CD4-positive, alpha-beta T cell treated with Interleukin-17A for 4 hours (primary cell): ENCODE data around the gene SFXN5.

Source experiments
- DNase-seq: peaks from one replicate; pipeline ENCODE4 v3.0.0-alpha.2; 2020; ENCODE audit warnings: mixed read lengths

Gene SFXN5

DNA sequence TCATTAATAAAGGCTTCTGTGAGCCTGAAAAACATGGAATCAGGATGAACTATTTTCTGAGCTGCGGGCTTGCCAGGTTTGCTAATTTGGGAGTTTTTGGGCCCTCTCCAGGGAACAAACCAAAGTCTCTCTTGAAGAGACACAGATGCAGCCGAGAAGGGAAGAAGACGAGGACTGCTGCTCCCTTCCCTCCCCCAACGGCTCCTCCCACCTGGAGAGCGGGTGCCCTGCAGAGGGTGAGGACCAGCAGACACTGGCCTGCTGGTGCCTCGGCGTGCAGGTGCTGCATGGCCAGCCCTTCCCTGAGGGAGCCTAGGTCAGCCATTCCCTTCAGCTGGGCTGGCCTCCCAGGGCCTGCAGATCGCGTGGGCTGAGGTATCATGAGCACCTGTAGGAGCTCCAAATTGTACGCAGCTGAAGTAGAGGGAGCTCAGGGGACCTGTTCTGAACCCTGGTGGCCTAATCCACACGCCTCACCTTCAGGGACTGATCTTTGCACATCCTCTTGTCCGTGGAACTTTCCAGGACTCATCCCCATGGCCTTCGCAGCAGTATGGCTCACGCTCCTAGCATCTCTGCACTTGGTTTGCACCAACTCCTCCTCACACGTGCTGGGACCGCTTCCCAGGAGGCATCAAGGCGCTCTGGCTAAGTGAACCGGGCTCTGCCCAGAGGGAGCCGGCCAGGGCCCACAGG is 134.7 kb downstream of the SFXN5 start:
- DNase-seq = no peak

DNA sequence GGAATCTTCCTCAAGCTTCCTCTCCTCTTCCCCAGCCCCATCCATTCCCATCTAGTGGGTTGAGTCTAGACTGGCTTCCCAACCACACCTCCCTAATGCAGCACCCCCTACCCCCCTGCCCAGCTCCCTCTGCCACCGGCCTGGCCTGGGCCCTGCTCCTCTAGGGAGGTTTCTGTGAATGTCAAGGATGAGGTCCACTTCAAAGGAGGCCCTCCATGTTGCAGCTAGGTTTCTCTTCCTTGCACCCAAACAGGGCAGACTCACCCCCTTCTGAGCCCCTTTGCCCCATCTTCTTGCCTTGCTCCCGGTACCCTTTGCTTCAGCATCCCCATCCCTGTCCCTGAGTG is 135.9 kb downstream of the SFXN5 start:
- no peak for DNase-seq

DNA sequence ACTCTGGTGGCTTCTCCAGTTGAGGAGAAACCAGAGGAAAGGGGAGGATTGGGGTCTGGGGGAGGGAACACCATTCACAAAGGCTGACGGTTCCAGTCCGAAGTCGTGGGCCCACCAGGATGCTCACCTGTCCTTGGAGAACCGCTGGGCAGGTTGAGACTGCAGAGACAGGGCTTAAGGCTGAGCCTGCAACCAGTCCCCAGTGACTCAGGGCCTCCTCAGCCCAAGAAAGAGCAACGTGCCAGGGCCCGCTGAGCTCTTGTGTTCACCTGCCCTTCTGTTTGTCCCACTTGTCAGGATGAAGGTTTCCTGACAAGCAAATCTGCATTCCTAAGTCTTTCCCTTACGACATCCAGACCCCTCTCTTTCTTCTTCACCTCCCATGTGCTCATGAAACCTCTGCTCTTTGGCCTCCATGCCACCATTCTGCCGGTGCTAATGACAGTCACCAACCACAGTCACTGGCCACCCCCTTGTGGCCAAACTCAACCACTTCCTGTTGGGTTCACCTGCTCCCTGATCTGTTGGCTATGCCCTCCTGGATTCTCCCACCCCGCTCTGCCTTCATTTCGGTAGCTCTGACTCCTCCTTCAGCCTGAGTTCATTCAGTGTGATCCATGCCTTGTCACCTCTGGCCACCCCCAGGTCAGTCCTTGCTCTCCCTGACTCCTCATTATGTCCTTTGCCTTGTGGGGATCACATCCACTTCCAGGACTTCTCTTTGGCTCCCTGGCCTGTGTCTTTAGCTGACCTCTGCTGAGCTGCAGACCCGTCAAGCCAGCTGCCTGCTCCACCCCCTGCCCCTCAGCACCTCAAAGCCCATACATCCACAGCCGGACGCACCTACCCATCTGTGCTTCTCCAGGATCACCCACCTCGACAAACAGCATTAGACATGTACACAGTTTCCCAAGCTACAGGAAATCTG is 136.6 kb downstream of the SFXN5 start:
- no peak for DNase-seq

DNA sequence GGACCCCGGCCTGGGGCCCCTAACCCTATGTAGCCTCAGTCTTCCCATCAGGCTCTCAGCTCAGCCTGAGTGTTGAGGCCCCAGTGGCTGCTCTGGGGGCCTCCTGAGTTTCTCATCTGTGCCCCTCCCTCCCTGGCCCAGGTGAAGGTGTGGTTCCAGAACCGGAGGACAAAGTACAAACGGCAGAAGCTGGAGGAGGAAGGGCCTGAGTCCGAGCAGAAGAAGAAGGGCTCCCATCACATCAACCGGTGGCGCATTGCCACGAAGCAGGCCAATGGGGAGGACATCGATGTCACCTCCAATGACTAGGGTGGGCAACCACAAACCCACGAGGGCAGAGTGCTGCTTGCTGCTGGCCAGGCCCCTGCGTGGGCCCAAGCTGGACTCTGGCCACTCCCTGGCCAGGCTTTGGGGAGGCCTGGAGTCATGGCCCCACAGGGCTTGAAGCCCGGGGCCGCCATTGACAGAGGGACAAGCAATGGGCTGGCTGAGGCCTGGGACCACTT is 137.8 kb downstream of the SFXN5 start:
- no peak for DNase-seq

DNA sequence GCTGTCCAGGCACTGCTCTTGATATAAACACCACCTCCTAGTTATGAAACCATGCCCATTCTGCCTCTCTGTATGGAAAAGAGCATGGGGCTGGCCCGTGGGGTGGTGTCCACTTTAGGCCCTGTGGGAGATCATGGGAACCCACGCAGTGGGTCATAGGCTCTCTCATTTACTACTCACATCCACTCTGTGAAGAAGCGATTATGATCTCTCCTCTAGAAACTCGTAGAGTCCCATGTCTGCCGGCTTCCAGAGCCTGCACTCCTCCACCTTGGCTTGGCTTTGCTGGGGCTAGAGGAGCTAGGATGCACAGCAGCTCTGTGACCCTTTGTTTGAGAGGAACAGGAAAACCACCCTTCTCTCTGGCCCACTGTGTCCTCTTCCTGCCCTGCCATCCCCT is 138.3 kb downstream of the SFXN5 start:
- no peak for DNase-seq

DNA sequence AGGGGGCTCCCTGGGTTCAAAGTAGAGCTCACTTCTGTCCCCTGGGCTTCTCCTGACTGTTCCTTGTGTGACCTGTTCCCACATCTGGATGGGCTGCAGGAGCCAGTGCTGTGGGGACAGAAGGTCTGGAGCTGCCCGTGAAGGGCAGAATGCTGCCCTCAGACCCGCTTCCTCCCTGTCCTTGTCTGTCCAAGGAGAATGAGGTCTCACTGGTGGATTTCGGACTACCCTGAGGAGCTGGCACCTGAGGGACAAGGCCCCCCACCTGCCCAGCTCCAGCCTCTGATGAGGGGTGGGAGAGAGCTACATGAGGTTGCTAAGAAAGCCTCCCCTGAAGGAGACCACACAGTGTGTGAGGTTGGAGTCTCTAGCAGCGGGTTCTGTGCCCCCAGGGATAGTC is 138.7 kb downstream of the SFXN5 start:
- no peak for DNase-seq

DNA sequence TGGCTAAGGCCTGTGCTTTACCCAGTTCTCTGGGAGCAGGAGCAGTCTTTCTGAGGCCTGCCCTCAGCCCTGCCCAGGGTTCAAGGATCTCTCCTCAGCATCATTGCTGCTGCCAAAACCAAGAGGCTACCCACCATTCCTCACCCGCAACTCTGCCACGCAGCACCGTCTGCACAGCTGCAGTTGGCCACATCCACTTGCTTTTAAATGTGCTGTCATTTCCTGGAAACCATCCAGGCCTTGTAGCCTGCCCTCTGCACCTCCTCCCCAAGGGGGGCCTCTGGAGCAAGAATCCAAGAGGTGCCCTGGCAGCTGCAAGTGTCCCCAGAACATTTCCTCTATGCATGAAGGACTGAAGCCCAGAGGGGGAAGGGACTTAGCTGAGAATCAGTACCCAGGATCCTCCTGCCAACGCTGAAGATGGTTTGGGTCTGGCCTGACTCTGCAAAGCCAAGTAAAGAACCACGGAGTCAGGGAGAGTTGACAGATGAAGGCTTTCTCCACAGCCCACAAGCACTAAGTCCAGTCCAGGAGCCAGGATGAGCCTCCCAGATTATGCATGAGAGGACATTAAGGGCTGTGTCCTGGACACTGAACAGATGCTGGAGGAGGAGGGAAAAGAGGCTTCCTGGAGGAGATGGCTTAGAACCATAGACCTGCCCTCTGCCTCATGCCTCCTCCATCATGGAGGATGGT is 139.3 kb downstream of the SFXN5 start:
- DNase-seq = no peak

DNA sequence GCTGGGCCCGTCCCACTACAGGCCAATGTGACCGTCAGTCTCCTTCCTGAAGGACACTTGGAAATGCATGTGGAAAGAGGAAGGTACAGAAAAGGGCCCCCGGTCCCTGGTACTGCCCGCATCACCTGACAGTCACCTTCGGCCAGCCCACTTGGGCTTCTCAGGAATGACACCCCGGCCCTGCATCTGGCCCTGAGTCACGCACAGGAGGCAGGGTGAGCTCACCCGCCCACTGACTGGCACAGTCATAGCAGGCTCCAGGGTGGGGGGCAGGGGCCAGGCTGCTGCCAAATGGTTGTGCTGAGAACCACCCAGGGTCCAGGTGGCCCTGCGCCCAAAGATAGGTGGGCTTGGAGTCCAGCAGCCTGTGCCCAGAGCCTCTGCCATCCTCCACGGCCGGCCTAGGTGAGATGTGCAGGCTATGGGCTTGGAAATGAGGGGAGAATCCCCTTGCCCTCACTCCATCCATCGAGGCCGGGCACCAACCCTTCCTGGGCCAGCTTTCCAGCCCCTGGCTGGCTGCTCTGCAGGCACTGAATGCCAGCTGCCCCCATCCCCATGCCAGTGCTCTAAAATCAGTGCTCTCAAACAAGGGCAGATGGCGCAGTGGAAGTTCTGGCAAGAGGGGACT is 140.1 kb downstream of the SFXN5 start:
- no peak for DNase-seq

DNA sequence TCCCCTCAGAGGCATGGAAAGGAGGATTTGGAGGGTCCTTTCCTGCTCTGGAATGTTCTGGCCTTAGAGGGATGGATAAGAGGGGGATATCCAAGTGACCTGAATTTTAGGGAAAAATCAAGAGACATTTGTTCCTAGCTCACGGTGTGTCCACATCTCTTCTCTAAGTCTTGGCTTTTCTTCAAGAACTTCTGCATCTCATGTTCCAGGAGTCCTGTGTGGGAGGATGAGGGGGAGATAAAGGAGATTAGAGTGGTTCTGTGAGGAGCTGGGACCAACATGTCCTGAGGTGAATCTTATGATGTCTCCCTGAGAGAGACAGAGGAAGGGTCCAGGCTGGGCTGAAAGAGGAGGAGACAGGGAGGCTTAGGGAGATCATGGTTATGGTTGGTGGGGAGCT is 142.5 kb downstream of the SFXN5 start:
- no peak for DNase-seq

DNA sequence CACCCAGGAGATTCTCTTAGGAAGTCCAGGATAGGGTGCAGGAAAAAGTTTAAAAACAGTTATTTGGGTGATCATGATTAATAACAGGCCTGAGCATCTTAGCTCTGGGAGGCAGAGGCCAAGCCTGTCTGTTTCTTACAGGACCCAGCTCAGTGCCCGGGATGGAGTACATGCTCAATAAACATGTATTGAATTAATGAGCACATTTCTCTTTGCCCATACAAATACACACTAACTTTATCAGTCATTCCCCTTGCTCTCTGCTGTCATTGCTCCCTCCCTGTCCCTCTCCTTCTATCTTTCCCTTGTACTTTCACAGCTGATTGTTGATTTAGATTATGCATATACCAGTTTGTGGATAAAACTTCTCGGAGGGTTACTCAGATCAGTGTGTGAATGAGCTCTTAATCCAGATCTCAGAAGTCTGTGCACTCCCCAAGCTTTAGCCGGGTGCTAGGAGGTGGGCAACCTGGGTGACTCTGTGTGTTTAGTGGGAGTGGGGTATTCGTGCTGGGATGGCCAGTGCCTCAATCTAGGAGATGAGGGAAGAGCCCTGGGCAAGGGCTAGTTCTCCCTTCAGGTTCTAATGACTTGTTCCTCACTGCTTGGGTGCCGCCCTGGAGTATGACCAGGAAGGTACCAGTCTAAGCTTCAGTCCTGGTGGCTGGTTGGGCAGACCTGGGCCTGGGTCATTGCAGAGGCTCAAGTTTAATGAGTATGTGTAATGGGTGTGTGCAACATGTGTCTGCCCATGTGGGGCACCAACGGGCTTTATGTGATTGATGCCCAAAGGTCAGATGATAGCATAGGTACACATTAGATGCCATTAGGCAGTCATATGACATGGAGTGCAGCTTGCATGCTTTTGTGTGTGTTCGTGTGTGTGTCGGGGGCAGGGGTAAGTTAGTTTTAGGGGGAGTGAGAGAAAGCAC is 143.6 kb downstream of the SFXN5 start:
- no peak for DNase-seq

DNA sequence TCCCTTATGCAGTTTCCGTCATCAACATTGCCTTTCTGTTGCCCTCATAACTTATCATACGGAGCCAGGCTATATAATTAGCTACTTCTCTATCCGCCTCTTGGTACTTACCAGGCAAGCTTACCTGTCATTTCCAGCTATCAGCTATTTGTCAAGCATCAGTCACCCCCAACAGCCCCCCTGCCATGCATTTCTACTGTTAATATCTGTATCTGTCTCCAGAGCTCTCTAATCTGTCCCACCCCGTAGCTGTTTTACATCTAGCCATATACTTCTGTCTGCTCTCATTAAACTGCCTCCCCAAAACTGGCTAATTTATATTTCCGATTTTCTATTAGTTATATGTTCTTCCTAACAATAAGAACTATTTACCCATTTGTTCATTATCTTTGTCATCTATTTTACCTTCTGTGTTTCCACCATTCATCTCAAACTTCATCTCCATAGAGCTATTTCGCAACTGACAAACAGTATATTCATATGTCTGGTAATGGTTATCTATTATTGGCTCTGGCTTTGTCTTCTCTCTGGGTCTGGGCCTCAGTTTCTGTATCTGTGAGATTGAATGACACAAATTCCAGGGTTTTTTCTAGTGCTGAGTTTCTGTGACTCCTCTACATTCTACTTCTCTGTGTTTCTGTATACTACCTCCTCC is 144.6 kb downstream of the SFXN5 start:
- no peak for DNase-seq

DNA sequence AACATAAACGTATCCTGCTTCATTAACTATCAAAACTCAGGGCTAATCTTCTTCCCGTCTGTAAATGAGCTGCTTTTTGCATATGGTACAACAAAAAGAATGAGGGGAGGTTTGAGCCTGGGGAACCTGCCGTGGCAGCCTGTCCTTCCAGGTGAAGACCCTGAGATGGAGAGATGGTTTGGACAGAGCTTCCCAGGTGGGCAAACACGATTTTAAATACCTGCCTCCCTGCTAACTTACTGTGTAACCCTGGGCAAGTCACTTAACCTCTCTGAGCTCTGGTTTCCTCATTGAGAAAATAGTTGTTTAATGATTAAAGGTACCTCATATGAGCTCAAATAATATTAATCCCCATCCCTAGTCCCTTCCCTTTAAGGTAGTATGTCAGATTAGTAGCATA is 145.1 kb downstream of the SFXN5 start:
- DNase-seq = no peak

DNA sequence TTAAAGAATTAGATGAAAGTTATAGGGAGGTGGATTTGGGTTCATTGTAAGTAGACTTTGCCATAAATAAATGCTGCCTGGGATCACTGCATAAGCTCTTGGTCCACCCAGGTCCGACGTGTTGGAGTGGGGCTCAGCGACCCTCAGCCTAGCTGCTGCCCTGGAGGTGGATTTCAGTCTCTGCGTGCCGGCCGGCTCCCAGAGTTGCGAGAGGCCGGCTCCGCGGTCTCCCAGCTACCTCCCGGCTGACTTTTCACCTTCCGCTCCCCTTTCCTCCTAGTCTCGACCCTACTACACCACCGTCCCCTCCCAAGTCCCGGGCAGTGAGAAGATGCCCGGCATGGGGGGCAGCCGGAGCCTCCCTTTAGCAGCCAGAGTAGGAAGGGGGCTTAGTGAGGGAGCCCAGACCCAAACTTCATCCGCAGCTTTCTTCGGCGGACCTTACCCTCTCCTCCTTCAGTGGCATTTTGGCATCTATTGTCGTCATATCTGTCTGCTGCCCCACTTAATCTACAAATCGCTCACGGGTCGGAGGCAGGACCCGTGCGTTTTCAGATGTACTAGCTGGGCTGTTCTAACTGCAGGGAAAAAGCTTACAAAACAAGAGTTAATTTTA is 146.1 kb downstream of the SFXN5 start:
- DNase-seq = no peak

DNA sequence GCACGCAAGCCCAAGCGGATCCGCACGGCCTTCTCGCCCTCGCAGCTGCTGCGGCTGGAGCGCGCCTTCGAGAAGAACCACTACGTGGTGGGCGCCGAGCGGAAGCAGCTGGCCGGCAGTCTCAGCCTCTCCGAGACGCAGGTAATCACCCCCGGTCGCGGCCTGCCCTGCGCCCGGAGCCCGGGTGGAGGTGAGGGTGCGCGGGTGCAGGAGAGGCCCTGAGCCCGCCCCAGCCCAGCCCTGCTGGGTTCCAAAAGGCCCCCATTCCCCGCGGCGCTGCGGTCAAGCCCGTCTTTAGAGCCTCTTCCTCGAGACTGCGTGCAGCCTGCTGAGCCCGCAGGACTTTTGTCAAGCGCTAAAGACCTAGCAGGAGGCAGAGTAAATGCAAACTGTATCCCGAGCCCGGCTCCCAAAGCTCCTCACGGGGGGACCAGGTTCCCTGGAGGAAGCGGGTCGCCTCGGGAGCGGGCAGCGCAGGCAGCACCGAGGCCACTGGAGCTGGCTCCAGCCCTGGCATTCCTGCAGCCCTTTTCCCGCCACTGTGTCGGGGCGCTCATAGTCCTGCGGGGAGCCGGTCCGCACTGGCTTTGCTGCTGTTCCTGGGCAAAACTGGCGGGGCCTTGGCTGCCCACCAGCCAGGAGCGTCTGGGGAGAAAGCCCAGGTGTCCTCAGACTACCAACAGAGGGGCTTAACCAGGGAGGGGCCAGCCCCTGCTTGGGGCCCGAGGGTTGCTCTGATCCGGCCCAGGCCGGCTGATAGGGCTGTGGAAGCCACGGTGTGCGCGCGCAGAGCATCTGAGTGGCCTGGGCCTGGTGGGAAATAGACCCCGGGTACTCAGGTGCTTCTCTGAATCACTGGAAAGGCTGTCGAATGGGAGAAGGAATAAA is 146.9 kb downstream of the SFXN5 start:
- no peak for DNase-seq

DNA sequence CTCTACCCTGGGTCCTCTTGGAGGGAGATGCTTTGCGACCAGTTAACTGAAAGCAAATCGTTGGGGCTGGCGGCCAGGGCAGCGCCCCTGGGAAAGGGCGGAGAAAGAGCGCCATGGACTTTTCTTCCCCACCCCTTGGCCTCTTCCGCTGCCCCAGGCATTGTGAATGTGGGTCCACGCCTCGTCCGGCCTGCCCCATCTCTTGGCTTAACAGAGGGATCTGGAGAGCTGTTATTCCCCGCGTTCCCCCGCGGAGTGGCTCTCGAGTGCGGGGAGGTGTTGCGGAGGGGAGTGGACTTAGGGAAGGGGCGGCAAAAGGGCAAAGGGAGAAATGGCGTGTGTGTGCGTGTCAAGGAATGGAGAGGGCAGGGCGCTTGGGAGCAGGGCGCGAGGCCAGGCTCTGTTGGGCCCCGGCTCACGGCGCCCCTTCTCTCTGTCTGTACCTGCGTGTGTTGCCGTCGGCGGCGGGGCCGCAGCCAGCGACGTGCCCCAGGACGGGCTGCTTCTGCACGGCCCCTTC is 147.6 kb downstream of the SFXN5 start:
- DNase-seq = no peak

DNA sequence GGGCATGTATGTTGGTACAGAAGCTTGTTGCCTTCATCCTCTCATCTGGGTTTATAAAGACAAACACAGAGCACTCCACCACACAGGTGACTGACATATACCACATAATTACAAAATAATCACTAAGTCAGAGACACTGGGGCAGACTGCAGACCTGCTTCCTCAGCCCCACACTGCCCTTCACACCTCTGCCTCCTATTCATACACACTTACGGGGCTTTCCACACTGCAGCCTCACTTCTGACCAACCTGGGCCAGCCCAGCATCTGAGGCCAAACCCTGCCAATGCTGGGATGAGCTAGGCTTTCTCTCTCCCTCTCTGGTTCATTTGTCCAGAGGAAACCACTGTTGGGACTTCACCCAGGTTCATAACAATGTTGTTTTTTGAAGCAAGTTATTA is 149.7 kb downstream of the SFXN5 start:
- no peak for DNase-seq

DNA sequence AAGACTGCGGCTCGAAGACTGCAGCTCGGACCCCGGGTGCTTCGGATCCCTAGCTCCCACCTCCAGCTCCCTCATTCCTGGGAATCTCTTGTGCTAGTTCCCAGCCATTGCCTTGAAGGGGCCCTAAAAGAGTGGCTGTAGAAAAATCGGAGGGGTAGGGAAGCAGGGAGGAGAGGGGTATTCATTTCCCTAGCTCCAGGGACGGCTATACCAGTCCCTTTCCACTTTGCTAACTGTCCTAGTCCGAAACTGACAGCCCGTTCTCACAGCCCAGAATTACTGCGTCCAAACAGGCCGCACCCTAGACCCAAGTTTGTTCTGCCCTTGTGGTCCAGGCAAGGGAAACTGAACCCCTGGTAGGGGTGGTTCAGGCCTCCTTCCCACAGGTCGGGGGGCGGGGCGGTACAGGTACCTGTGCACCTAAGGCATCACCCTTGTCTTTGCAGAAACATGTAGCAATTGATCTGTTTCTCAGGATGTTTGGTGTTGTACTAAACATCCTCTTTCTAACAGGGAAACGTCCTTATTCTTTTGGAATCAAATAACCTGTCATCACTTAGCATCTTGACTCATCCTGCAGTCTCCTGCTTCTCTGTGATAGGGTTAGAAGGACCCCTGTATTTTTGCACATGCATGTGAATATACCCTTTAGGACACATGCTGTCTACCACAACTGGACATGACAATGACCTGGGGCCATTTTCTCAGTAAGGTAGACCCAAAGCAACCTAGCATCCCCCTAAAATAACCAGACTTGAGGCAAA is 150.2 kb downstream of the SFXN5 start:
- no peak for DNase-seq

DNA sequence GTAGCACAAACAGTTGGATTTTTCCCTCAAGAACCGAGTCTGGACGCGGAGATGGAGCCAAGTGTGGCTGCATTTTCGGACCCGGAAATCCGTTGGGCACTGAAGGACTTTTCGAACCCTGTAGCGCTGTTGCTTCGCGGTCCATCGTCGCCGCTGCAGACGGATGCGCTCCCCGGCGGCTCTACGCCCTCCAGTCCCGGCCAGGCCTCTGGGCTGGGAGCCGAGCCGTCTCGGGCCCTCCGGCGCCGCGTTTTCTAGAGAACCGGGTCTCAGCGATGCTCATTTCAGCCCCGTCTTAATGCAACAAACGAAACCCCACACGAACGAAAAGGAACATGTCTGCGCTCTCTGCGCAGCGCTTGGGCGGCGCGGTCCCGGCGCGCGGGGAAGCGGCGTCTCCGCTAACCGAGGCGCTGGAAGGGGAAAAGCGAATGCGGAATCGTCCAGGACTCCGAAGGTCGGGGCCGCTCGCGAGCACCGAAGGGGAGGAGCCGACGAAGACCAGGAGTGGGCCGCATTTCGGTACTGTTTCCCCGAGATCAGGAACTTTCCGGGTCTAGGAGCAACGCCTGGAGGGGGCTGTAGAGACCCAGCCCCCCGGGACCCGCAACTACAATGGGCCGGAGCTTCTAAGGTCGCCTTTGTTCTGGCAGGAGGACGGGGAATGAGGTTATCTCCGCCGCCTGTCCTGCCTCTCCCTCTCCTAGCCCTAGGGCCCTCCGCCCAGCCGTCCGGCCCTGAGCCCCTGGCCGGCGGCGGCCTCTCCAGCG is 151.0 kb downstream of the SFXN5 start:
- DNase-seq = peak; percentile 8
